B cell (primary cell): Measurements from ENCODE around the gene ESRP2.

ENCODE experiments used
- CTCF ChIP-seq: fragments of 200-600 bp; IDR thresholded peaks from one replicate; pipeline ENCODE4 v1.8.0; 2022; ENCODE audit warnings: antibody characterized with exemption, mild to moderate bottlenecking
- EZH2 ChIP-seq: IDR thresholded peaks from 2 replicates; pipeline ENCODE4 v1.6.1; 2012; ENCODE audit warnings: borderline replicate concordance, low read depth, mild to moderate bottlenecking, moderate library complexity, low read length; ENCODE audit not compliant: insufficient read depth, poor library complexity, severe bottlenecking

- TF ChIP-seq EZH2 (no peak), CTCF (no peak)
Observed at GRCh38 chr16:68274441-68274840, 38.5 kb upstream of the ESRP2 start.
